WI38 (cell line): ENCODE measurements around the gene EPB41L3.

ENCODE experiments used
- H3K4me3 ChIP-seq: 2 replicates; pipeline ENCODE4 v1.5.1; 2011; ENCODE audit warnings: low read depth, mild to moderate bottlenecking, control low read depth, low read length
- CTCF ChIP-seq: IDR thresholded peaks from 2 replicates; pipeline ENCODE4 v1.5.1; 2012; ENCODE audit warnings: low read depth, mild to moderate bottlenecking, control low read depth, low read length

EPB41L3 gene

GRCh38 chr18:5481621-5482020, 62.2 kb downstream of the EPB41L3 start:
- no peak for TF ChIP-seq CTCF

GRCh38 chr18:5478261-5478660, 65.5 kb downstream of the EPB41L3 start:
- no peak for TF ChIP-seq CTCF
- H3K4me3 ChIP-seq: no peak overlapping the region

More at GRCh38 chr18:5481621-5482020, 62.2 kb downstream of the EPB41L3 start:
- no peak overlapping the region for H3K4me3 ChIP-seq

GRCh38 chr18:5476961-5477800, 66.6 kb downstream of the EPB41L3 start:
- H3K4me3 ChIP-seq: no peak overlapping the region
- TF ChIP-seq CTCF: no peak

GRCh38 chr18:5475267-5475666, 68.5 kb downstream of the EPB41L3 start:
- TF ChIP-seq CTCF: no peak
- no peak overlapping the region for H3K4me3 ChIP-seq

- no peak for TF ChIP-seq CTCF
- no peak overlapping the region for H3K4me3 ChIP-seq
These were observed 74.5 kb downstream of the EPB41L3 start for GRCh38 chr18:5469340-5469739.

GRCh38 chr18:5468394-5468793, 75.4 kb downstream of the EPB41L3 start:
- H3K4me3 ChIP-seq: no peak overlapping the region
- no peak for TF ChIP-seq CTCF

GRCh38 chr18:5467671-5468070, 76.1 kb downstream of the EPB41L3 start:
- H3K4me3 ChIP-seq: no peak overlapping the region
- no peak for TF ChIP-seq CTCF
